ENCODE results near the gene IL1R2. TPM values are rescaled to one million over a fixed set of nuclear protein-coding genes. Genes with fewer than 3 reads are reported as not detected.

Gene IL1R2
- total RNA-seq, 1 donor = 0.81 TPM

GRCh38 chr2:101985793-101986164 is 6.0 kb upstream of the IL1R2 start:
- DNase-seq (ENCODE audit: low read depth) = no peak
- TF ChIP-seq CTCF (IDR thresholded peaks at IDR 0.05; ENCODE audit: insufficient read depth, low read length) = no peak
- H3K4me3 ChIP-seq (ENCODE audit: low read depth, low read length) = no peak overlapping the region

GRCh38 chr2:101986376-101986775 is 5.4 kb upstream of the IL1R2 start:
- DNase-seq (ENCODE audit: low read depth) = no peak
- no peak overlapping the region for H3K4me3 ChIP-seq (ENCODE audit: low read depth, low read length)
- TF ChIP-seq CTCF (IDR thresholded peaks at IDR 0.05; ENCODE audit: insufficient read depth, low read length) = no peak

GRCh38 chr2:101986804-101987740 is 4.7 kb upstream of the IL1R2 start:
- DNase-seq (ENCODE audit: low read depth) = no peak
- TF ChIP-seq CTCF (IDR thresholded peaks at IDR 0.05; ENCODE audit: insufficient read depth, low read length) = no peak
- H3K4me3 ChIP-seq (ENCODE audit: low read depth, low read length) = no peak overlapping the region

- no peak for DNase-seq (ENCODE audit: low read depth)
- TF ChIP-seq CTCF (IDR thresholded peaks at IDR 0.05; ENCODE audit: insufficient read depth, low read length) = no peak
- no peak overlapping the region for H3K4me3 ChIP-seq (ENCODE audit: low read depth, low read length)
These were observed 3.9 kb upstream of the IL1R2 start for GRCh38 chr2:101987832-101988231.

- no peak overlapping the region for H3K4me3 ChIP-seq (ENCODE audit: low read depth, low read length)
- no peak for DNase-seq (ENCODE audit: low read depth)
- TF ChIP-seq CTCF (IDR thresholded peaks at IDR 0.05; ENCODE audit: insufficient read depth, low read length) = no peak
These were observed 3.2 kb upstream of the IL1R2 start for GRCh38 chr2:101988541-101988940.

- TF ChIP-seq CTCF (IDR thresholded peaks at IDR 0.05; ENCODE audit: insufficient read depth, low read length) = no peak
These were observed 1.9 kb upstream of the IL1R2 start for GRCh38 chr2:101989740-101990460.

More at GRCh38 chr2:101989740-101990460, 1.9 kb upstream of the IL1R2 start:
- H3K4me3 ChIP-seq (ENCODE audit: low read depth, low read length) = no peak overlapping the region
- no peak for DNase-seq (ENCODE audit: low read depth)

All from fibroblast of the aortic adventitia (primary cell).